H1 (cell line): ENCODE measurements around the gene EEF1A2. TPM values are rescaled to one million over a fixed set of nuclear protein-coding genes. Genes with fewer than 3 reads are reported as not detected.
A peak's percentile ranks its signal among the peaks of the same experiment; 100 is the strongest.

Source experiments
- CTCF ChIA-PET: fragments of 300-600 bp; sonication (Branson Sonifier 250); formaldehyde crosslinking; loops from one replicate; lab custom pipeline; 2021; ENCODE audit not compliant: partially characterized antibody; lab: Charles Lee
- POLR2A ChIA-PET: fragments of 300-600 bp; sonication (Branson Sonifier 250); formaldehyde crosslinking; loops from one replicate; lab custom pipeline; 2021; ENCODE audit warnings: inconsistent platforms; ENCODE audit not compliant: partially characterized antibody; lab: Charles Lee
- DNase-seq, 2 experiments: peaks; one replicate each; pipeline versions ENCODE4 v3.0.0 to v3.0.0-alpha.2; 2010 to 2022; ENCODE audit warnings: low spot score in 2 of 2, low read depth in 1 of 2, mixed read lengths in 1 of 2
- FAIRE-seq: peaks from 2 replicates; lab custom pipeline; 2011; peaks lifted over from hg19 to GRCh38; lab: Jason Lieb, UNC
- H2AFZ ChIP-seq: 2 replicates; pipeline ENCODE4 v1.8.1; 2012; ENCODE audit warnings: low read length, inconsistent platforms
- H2AK5ac ChIP-seq: 2 replicates; pipeline ENCODE4 v1.6.1; 2013; ENCODE audit warnings: low read depth, low read length
- H2BK120ac ChIP-seq: replicated peaks from 2 replicates; pipeline ENCODE3; 2013; ENCODE audit warnings: low read depth, low read length, inconsistent platforms
- H2BK12ac ChIP-seq: 2 replicates; pipeline ENCODE4 v1.6.1; 2013; ENCODE audit warnings: low read depth, low read length
- H2BK15ac ChIP-seq: 2 replicates; pipeline ENCODE4 v1.6.1; 2013; ENCODE audit warnings: low read length
- H2BK20ac ChIP-seq: 2 replicates; pipeline ENCODE4 v1.6.1; 2013; ENCODE audit warnings: low read length
- H2BK5ac ChIP-seq: 2 replicates; pipeline ENCODE4 v1.6.1; 2013; ENCODE audit warnings: low read depth, low read length
- H3K14ac ChIP-seq: 2 replicates; pipeline ENCODE4 v1.6.1; 2013; ENCODE audit warnings: inconsistent platforms; ENCODE audit not compliant: insufficient read length
- H3K18ac ChIP-seq: 2 replicates; pipeline ENCODE4 v1.6.1; 2013; ENCODE audit warnings: low read length; ENCODE audit errors: extremely low read depth
- H3K23ac ChIP-seq: 2 replicates; pipeline ENCODE4 v1.6.1; 2013; ENCODE audit warnings: inconsistent platforms; ENCODE audit not compliant: insufficient read length
- H3K23me2 ChIP-seq: 2 replicates; pipeline ENCODE4 v1.6.1; 2013; ENCODE audit warnings: low read depth, low read length
- H3K27ac ChIP-seq: 2 replicates; pipeline ENCODE4 v1.6.1; 2011; ENCODE audit warnings: low read depth, low read length, inconsistent platforms
- H3K27me3 ChIP-seq, 4 experiments: replicated peaks in 1 of 4; 1 replicate in 1 of 4; 2 replicates in 3 of 4; pipeline versions ENCODE4 v1.6.1 to v1.8.1; 2011 to 2013; ENCODE audit warnings: low read length in 3 of 4, mild to moderate bottlenecking in 3 of 4, inconsistent platforms in 2 of 4, mixed read lengths in 2 of 4, moderate library complexity in 1 of 4; ENCODE audit not compliant: control insufficient read depth in 3 of 4, insufficient read depth in 3 of 4; ENCODE audit errors: extremely low read depth in 1 of 4
- H3K36me3 ChIP-seq, 4 experiments: 2 replicates each; pipeline versions ENCODE4 v1.6.1 to v1.8.1; 2011 to 2013; ENCODE audit warnings: mild to moderate bottlenecking in 4 of 4, low read length in 3 of 4, moderate library complexity in 2 of 4, control low read depth in 1 of 4, inconsistent platforms in 1 of 4; ENCODE audit not compliant: insufficient read depth in 4 of 4, control insufficient read depth in 2 of 4
- H3K4ac ChIP-seq: replicated peaks from 2 replicates; pipeline ENCODE3; 2013; ENCODE audit warnings: low read length, low read depth, mixed read lengths, inconsistent platforms; ENCODE audit not compliant: insufficient read length
- H3K4me1 ChIP-seq, 4 experiments: replicated peaks in 1 of 4; 1 replicate in 1 of 4; 2 replicates in 3 of 4; pipeline versions ENCODE4 v1.6.1 to v1.8.1; 2011 to 2013; ENCODE audit warnings: low read length in 3 of 4, inconsistent platforms in 2 of 4, mixed read lengths in 1 of 4; ENCODE audit not compliant: insufficient read depth in 4 of 4, control insufficient read depth in 3 of 4
- H3K4me2 ChIP-seq, 2 experiments: 2 replicates each; pipeline versions ENCODE4 v1.6.1 to v1.8.1; 2011 to 2013; ENCODE audit warnings: low read depth in 2 of 2, low read length in 2 of 2, control low read depth in 1 of 2, inconsistent platforms in 1 of 2, mild to moderate bottlenecking in 1 of 2; ENCODE audit not compliant: insufficient read depth in 1 of 2
- H3K4me3 ChIP-seq, 4 experiments: fragments of 200-600, 300-600 bp in 1 of 4; sonication (generic), shearing (Covaris generic), sonication (Bioruptor Twin) in 1 of 4; 2 replicates each; pipeline versions ENCODE4 v1.5.1 to v1.8.1; 2011 to 2016; ENCODE audit warnings: low read length in 4 of 4, low read depth in 3 of 4, control low read depth in 2 of 4, inconsistent platforms in 2 of 4, mild to moderate bottlenecking in 2 of 4, mixed read lengths in 1 of 4, moderate library complexity in 1 of 4; ENCODE audit not compliant: insufficient read depth in 2 of 4; ENCODE audit errors: extremely low read depth in 1 of 4
- H3K56ac ChIP-seq: replicated peaks from 2 replicates; pipeline ENCODE3; 2013; ENCODE audit warnings: low read depth, mild to moderate bottlenecking, mixed read lengths, low read length, inconsistent platforms; ENCODE audit not compliant: insufficient read length
- H3K79me1 ChIP-seq: 2 replicates; pipeline ENCODE4 v1.6.1; 2013; ENCODE audit warnings: low read depth, low read length, control low read depth
- H3K79me2 ChIP-seq, 2 experiments: 2 replicates each; pipeline versions ENCODE4 v1.6.1 to v1.8.1; 2012 to 2013; ENCODE audit warnings: low read length in 2 of 2, mild to moderate bottlenecking in 2 of 2, inconsistent platforms in 1 of 2; ENCODE audit not compliant: insufficient read depth in 2 of 2, control insufficient read depth in 1 of 2
- H3K9ac ChIP-seq, 4 experiments: replicated peaks in 1 of 4; 1 replicate in 1 of 4; 2 replicates in 3 of 4; pipeline versions ENCODE4 v1.6.1 to v1.8.1; 2011 to 2013; ENCODE audit warnings: low read depth in 3 of 4, low read length in 3 of 4, control low read depth in 2 of 4, mild to moderate bottlenecking in 2 of 4, moderate library complexity in 2 of 4, inconsistent platforms in 1 of 4; ENCODE audit errors: extremely low read depth in 1 of 4
- H3K9me3 ChIP-seq, 2 experiments: 2 replicates each; pipeline versions ENCODE4 v1.6.1 to v1.8.1; 2012 to 2013; ENCODE audit warnings: mild to moderate bottlenecking in 2 of 2, moderate library complexity in 2 of 2, control low read depth in 1 of 2, inconsistent platforms in 1 of 2, low read depth in 1 of 2, low read length in 1 of 2, mixed read lengths in 1 of 2; ENCODE audit not compliant: insufficient read depth in 2 of 2
- H4K20me1 ChIP-seq, 2 experiments: replicated peaks in 1 of 2; 2 replicates each; pipeline versions ENCODE3 to v1.8.1; 2011 to 2013; ENCODE audit warnings: inconsistent platforms in 2 of 2, low read length in 2 of 2, mild to moderate bottlenecking in 1 of 2; ENCODE audit not compliant: insufficient read depth in 2 of 2, control insufficient read depth in 1 of 2
- H4K5ac ChIP-seq: 2 replicates; pipeline ENCODE4 v1.6.1; 2013; ENCODE audit warnings: low read length, low read depth, mixed read lengths, inconsistent platforms; ENCODE audit not compliant: insufficient read length
- H4K8ac ChIP-seq: 2 replicates; pipeline ENCODE4 v1.8.0; 2013; ENCODE audit warnings: mild to moderate bottlenecking, moderate library complexity, low read length, inconsistent platforms; ENCODE audit not compliant: insufficient read depth; ENCODE audit errors: extremely low read depth
- H4K91ac ChIP-seq: replicated peaks from 2 replicates; pipeline ENCODE3; 2013; ENCODE audit warnings: low read length, mixed read lengths, inconsistent platforms; ENCODE audit not compliant: insufficient read length
- ASH2L ChIP-seq: fragments of 200-600, 300-600 bp; sonication (generic); IDR thresholded peaks from one replicate; pipeline ENCODE4 v1.7.1; 2017; ENCODE audit warnings: low read length
- CHD1 ChIP-seq: IDR thresholded peaks from 2 replicates; pipeline ENCODE4 v1.6.1; 2012; ENCODE audit warnings: low read depth, low read length, improper control_type of control experiment
- JUND ChIP-seq: IDR thresholded peaks from 2 replicates; pipeline ENCODE4 v1.6.1; 2011; ENCODE audit warnings: mild to moderate bottlenecking, improper control_type of control experiment, low read length
- KDM1A ChIP-seq: fragments of 200-600, 300-600 bp; sonication (generic); IDR thresholded peaks from 2 replicates; pipeline ENCODE4 v1.7.1; 2016; ENCODE audit warnings: mild to moderate bottlenecking, low read length, borderline replicate concordance
- POLR2AphosphoS5 ChIP-seq: IDR thresholded peaks from 2 replicates; pipeline ENCODE4 v1.6.1; 2011; ENCODE audit warnings: low read depth, low read length
- RBBP5 ChIP-seq: IDR thresholded peaks from 2 replicates; pipeline ENCODE4 v1.7.1; 2012; ENCODE audit warnings: low read depth, mild to moderate bottlenecking, inconsistent platforms, low read length, moderate library complexity, borderline replicate concordance
- RFX5 ChIP-seq: IDR thresholded peaks from 2 replicates; pipeline ENCODE4 v1.6.1; 2011; ENCODE audit warnings: low read depth, low read length, improper control_type of control experiment, borderline replicate concordance
- SIX5 ChIP-seq: IDR thresholded peaks from 2 replicates; pipeline ENCODE4 v1.6.1; 2011; ENCODE audit warnings: mild to moderate bottlenecking, low read depth, low read length
- TBP ChIP-seq: IDR thresholded peaks from 2 replicates; pipeline ENCODE4 v1.6.1; 2011; ENCODE audit warnings: low read depth, low read length, improper control_type of control experiment
- ZNF274 ChIP-seq: IDR thresholded peaks from 2 replicates; pipeline ENCODE4 v1.7.0; 2012; ENCODE audit warnings: low read length, borderline replicate concordance; ENCODE audit errors: extremely low read depth
- WGBS, 2 experiments: shearing (Covaris generic) in 1 of 2; methylation state at CpG; one replicate each; pipeline versions ENCODE4 v1.1.6 to v1.1.7; 2013 to 2015; ENCODE audit warnings: low lambda C conversion rate in 2 of 2, mixed read lengths in 2 of 2, inconsistent platforms in 1 of 2, low coverage in 1 of 2, missing lambda C conversion rate in 1 of 2; ENCODE audit not compliant: insufficient replicate concordance in 2 of 2, insufficient coverage in 1 of 2, insufficient read length in 1 of 2; ENCODE audit errors: extremely low coverage in 1 of 2, missing lambda C conversion rate in 1 of 2; 5-methylcytosine and 5-hydroxymethylcytosine counted together
- polyA plus RNA-seq, 7 experiments: library from polyadenylated mRNA; depleted of rRNA in 3 of 7; stranded (reverse) in 5 of 7; unstranded in 2 of 7; fragments of >200 nt in 5 of 7; fragments of 200-250 nt in 2 of 7; gene quantifications; 1 replicate in 5 of 7; 2 replicates in 1 of 7; 4 replicates in 1 of 7; pipeline versions ENCODE4 v1.2.1 to v1.2.3, GENCODE V29; 2011 to 2013; ENCODE audit warnings: missing spikeins in 2 of 7, mixed read lengths in 2 of 7
- total RNA-seq: library from RNA; stranded (reverse); fragmentation: NEBNext Ultra II Directional; extraction: Animal tissue kit (Norgen Biotek cat#: 25700); gene quantifications from 2 replicates; pipeline ENCODE4 v1.2.1, GENCODE V29; 2021

The EEF1A2 gene
- total and polyA plus RNA-seq, 2 of the 8 experiments (the other 6 are each of a cell fraction or from before 2014, with no cell fraction given), result 7.4 to 25.8 TPM

DNA sequence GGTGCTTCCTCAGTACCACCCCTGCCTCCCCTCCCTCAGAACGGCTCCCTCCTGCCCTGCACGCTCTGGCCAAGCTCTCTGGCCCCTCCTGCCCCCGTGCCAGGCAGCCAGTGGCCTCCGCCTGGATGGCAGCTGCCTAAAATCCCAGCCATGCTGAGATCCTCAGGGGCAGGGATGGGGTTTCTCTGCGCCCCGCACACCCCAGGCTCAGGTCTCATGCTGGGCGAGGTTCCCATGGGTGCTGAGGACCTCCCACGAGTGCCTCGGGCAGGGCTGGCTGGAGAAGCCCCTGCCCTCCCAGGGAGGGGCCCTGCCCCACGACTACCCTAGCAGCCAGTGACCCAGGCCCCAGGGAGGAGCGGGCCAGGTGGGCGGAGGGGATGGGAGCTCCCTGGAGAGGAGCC lies 35.5 kb upstream of the EEF1A2 start:
- H2AK5ac ChIP-seq, result no peak overlapping the region; the same call in 1 of the 2 replicates
- TF ChIP-seq JUND, result no peak
- TF ChIP-seq POLR2AphosphoS5, result no peak
- no peak for TF ChIP-seq CHD1
- no peak for TF ChIP-seq RFX5
- TF ChIP-seq KDM1A, result no peak
- TF ChIP-seq ASH2L, result no peak
- no peak for TF ChIP-seq RBBP5
- TF ChIP-seq SIX5, result no peak
- TF ChIP-seq ZNF274, result no peak
- TF ChIP-seq TBP, result no peak
- H3K4me1 ChIP-seq, result peaks cover 0 to 23% (median 3%) of the 10 kb centered on the region in 4 experiments; a peak in 5 of 7 replicates
- H3K23me2 ChIP-seq, result peaks cover 3% of the 10 kb centered on the region; the same call in 1 of the 2 replicates
- no peaks in the 10 kb centered on the region for H3K79me2 ChIP-seq
- H4K20me1 ChIP-seq, result peaks cover 0 to 3% of the 10 kb centered on the region in 2 experiments
- no peak overlapping the region for H3K9ac ChIP-seq
- no peak overlapping the region for H2BK120ac ChIP-seq
- no peak overlapping the region for H3K14ac ChIP-seq
- H2BK15ac ChIP-seq, result no peak overlapping the region
- 88% methylated on average over 10 of the region's 12 CpGs; no CpG with 5 or more reads in 1 of the 2 experiments for WGBS, 2 experiments
- H2BK20ac ChIP-seq, result no peak overlapping the region
- H2AFZ ChIP-seq, result no peak overlapping the region
- no peaks in the 10 kb centered on the region; the same call in 1 of the 2 replicates for H3K79me1 ChIP-seq
- H3K36me3 ChIP-seq, result no peaks in the 10 kb centered on the region
- no peaks in the 10 kb centered on the region for H3K9me3 ChIP-seq
- no peak overlapping the region for H3K23ac ChIP-seq
- H3K4me2 ChIP-seq, result no peak overlapping the region
- no peak overlapping the region for H3K56ac ChIP-seq
- no peak overlapping the region for H3K4ac ChIP-seq
- 0 out of 2 replicates have a peak overlapping the region, but pooled peaks have one; percentile 44 for H2BK5ac ChIP-seq
- peak overlapping the region; percentile 65 for H4K91ac ChIP-seq
- H3K27me3 ChIP-seq, result no peaks in the 10 kb centered on the region
- H3K18ac ChIP-seq, result no peak overlapping the region; the same call in 1 of the 2 replicates
- FAIRE-seq (no peak), DNase-seq (peak in 1 of 2 experiments; percentile 50)
- H3K27ac ChIP-seq, result no peak overlapping the region
- H2BK12ac ChIP-seq, result peak overlapping the region; percentile 39; the same call in 1 of the 2 replicates
- H4K8ac ChIP-seq, result no peak overlapping the region
- H4K5ac ChIP-seq, result no peak overlapping the region
- CTCF ChIA-PET, result interaction anchor here (0.7 to 4.8 kb wide), 6 partner anchors 9 to 241 kb away, joined by 3 to 23 read pairs (median 3); partner anchors contain the start of gene SRMS
- POLR2A ChIA-PET, result interaction anchor here (0.6 to 7.8 kb wide), 6 partner anchors 9 to 331 kb away, joined by 3 to 59 read pairs (median 3); partner anchors contain the start of genes PPDPF, SRMS and TPD52L2
- no peak overlapping the region for H3K4me3 ChIP-seq
